Kidney (tissue), 14 donors: ENCODE results near the gene ALX3. TPM values are rescaled to one million over a fixed set of nuclear protein-coding genes. Genes with fewer than 3 reads are reported as not detected.

Source experiments
- DNase-seq, 5 donors: peaks; one replicate each; pipeline ENCODE4 v3.0.0-alpha.2; 2013 to 2020
- FAIRE-seq: peaks from 2 replicates; lab custom pipeline; 2012; peaks lifted over from hg19 to GRCh38; lab: Jason Lieb, UNC
- H3K27ac ChIP-seq, 2 donors: one replicate each; pipeline ENCODE4 v1.7.0; 2013; ENCODE audit warnings: low read depth in 2 of 2, low read length in 2 of 2, inconsistent platforms in 1 of 2
- H3K27me3 ChIP-seq: one replicate; pipeline ENCODE4 v1.7.1; 2013; ENCODE audit warnings: low read length, inconsistent platforms; ENCODE audit not compliant: control insufficient read depth, insufficient read depth
- H3K36me3 ChIP-seq, 3 donors: one replicate each; pipeline versions ENCODE4 v1.7.0 to v1.7.1; 2013; ENCODE audit warnings: low read length in 3 of 3, control low read depth in 1 of 3, inconsistent platforms in 1 of 3; ENCODE audit not compliant: insufficient read depth in 3 of 3, control insufficient read depth in 2 of 3
- H3K4me1 ChIP-seq, 3 donors: one replicate each; pipeline versions ENCODE4 v1.7.0 to v1.7.1; 2013; ENCODE audit warnings: low read length in 3 of 3, inconsistent platforms in 1 of 3, low read depth in 1 of 3; ENCODE audit not compliant: control insufficient read depth in 2 of 3, insufficient read depth in 2 of 3
- H3K4me3 ChIP-seq, 3 donors: one replicate each; pipeline versions ENCODE4 v1.7.0 to v1.8.1; 2013; ENCODE audit warnings: low read length in 3 of 3, control low read depth in 1 of 3, inconsistent platforms in 1 of 3
- H3K9ac ChIP-seq, 3 donors: one replicate each; pipeline versions ENCODE4 v1.7.0 to v1.7.1; 2013; ENCODE audit warnings: low read length in 3 of 3, control low read depth in 1 of 3, inconsistent platforms in 1 of 3
- H3K9me3 ChIP-seq, 3 donors: one replicate each; pipeline versions ENCODE4 v1.7.0 to v1.7.1; 2013; ENCODE audit warnings: low read length in 3 of 3, control low read depth in 1 of 3, inconsistent platforms in 1 of 3; ENCODE audit not compliant: control insufficient read depth in 2 of 3, insufficient read depth in 1 of 3
- intact Hi-C: fragments of 100-400 bp; cut with DNase I; formaldehyde crosslinking; loops from one replicate; pipeline ENCODE4 v1.11.1; 2022
- polyA plus RNA-seq: library from polyadenylated mRNA; stranded (reverse); fragments of 350-450 nt; fragmentation: Illumina TruSeq; extraction: RNeasy Lipid Tissue Mini Kit (QIAGEN cat#74804); gene quantifications from one replicate; pipeline ENCODE4 v1.2.3, GENCODE V29; 2014; ENCODE audit warnings: low read depth, low replicate concordance; ENCODE audit not compliant: insufficient read depth
- total RNA-seq: library from RNA; stranded (reverse); fragmentation: NEBNext Ultra II Directional; extraction: Animal tissue kit (Norgen Biotek cat#: 25700); gene quantifications from one replicate; pipeline ENCODE4 v1.2.1, GENCODE V29; 2021
- TF ChIP-seq, protein P1 (sequence below): IDR thresholded peaks from 3 replicates; pipeline ENCODE4 v1.5.1; 2012; ENCODE audit warnings: mild to moderate bottlenecking, moderate library complexity, borderline replicate concordance; ENCODE audit not compliant: insufficient read depth; ENCODE audit errors: extremely low read depth
- donor health status: control.
- donor health status: control.
- donor health status: control.
- donor health status: control.
- donor health status: control.
- donor health status: DM: yes; HTN: yes; CAD: no.
- donor health status: Normal renal cell carcinoma (clear cell type).

Gene ALX3
- total and polyA plus RNA-seq, 2 donors from 2014 or later: not detected

DNA sequence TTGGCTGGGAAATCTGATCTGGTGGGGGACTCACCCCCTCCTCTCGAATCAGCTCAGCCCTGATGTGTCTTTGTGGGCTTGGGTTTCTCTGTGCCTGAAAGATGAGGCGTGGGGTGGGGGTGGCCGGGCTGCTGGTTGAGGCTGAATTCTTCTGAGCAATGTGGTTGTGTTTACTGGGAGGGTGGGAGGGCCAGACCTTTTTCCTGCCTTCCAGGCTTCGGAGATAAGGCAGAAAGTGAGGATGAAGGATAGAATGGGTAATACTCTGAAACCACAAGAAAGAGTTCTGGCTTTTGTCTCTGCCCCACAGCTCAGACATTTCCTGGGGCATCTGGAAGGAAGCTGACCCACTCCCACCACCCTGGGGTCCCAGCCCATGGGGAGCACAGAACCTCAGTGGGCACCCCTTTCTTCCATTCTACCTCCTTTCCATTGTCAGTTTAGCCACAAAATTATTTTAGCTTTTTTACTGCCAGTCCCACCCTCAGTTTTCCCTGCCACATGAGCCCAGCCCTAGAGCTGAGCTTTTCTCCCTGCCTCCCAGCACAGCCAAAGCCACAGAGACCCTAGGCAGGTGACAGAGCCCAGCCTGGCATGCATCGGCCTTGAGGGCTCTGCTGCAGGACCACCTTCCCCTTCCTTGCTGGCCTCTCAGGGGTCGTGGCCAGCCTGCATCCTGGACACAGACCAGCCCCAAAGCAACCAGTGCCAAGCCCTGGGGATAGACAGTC lies 11.2 kb downstream of the ALX3 start:
- peaks cover 11 to 33% (median 22%) of the 10 kb centered on the region in 3 donors for H3K36me3 ChIP-seq
- no peak overlapping the region for H3K4me3 ChIP-seq
- TF ChIP-seq, protein P1, sequence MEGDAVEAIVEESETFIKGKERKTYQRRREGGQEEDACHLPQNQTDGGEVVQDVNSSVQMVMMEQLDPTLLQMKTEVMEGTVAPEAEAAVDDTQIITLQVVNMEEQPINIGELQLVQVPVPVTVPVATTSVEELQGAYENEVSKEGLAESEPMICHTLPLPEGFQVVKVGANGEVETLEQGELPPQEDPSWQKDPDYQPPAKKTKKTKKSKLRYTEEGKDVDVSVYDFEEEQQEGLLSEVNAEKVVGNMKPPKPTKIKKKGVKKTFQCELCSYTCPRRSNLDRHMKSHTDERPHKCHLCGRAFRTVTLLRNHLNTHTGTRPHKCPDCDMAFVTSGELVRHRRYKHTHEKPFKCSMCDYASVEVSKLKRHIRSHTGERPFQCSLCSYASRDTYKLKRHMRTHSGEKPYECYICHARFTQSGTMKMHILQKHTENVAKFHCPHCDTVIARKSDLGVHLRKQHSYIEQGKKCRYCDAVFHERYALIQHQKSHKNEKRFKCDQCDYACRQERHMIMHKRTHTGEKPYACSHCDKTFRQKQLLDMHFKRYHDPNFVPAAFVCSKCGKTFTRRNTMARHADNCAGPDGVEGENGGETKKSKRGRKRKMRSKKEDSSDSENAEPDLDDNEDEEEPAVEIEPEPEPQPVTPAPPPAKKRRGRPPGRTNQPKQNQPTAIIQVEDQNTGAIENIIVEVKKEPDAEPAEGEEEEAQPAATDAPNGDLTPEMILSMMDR: no peak
- FAIRE-seq: no peak
- H3K9ac ChIP-seq: no peak overlapping the region
- peaks cover 0 to 7% (median 0%) of the 10 kb centered on the region in 3 donors for H3K4me1 ChIP-seq
- intact Hi-C loops: loop anchor here (10.0 kb wide), 1 partner anchor 46 kb away; no protein-coding TSS in a partner anchor
- H3K27me3 ChIP-seq: no peaks in the 10 kb centered on the region
- DNase-seq: peak in 4 of 5 donors; percentile 79 to 84 (median 82)
- no peak overlapping the region for H3K27ac ChIP-seq
- H3K9me3 ChIP-seq: no peaks in the 10 kb centered on the region

DNA sequence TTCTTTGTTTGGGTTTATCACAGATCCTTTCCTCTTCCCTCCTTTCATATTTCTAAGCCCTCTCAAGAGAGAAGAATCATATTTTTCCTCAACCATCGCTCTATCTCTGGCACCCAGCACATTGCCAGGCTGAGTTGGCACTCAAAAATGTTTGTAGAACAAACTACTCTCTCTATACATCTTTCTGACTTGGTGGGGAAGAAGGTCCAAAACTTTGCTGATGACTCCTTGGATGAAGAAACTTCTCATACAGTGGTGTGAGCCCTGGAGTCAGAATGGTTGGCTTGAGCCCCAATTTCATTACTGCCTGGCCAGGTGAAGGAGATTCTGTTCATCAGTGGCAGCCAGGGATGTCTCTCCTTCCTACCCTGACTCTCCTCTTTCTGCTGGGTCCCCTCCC lies 11.9 kb downstream of the ALX3 start:
- H3K36me3 ChIP-seq: peaks cover 12 to 33% (median 28%) of the 10 kb centered on the region in 3 donors
- TF ChIP-seq, protein P1: no peak
- FAIRE-seq (no peak), DNase-seq (no peak)
- H3K27ac ChIP-seq: no peak overlapping the region
- no peaks in the 10 kb centered on the region for H3K9me3 ChIP-seq
- peaks cover 0 to 7% (median 0%) of the 10 kb centered on the region in 3 donors for H3K4me1 ChIP-seq
- H3K27me3 ChIP-seq: no peaks in the 10 kb centered on the region
- intact Hi-C loops: loop anchor here (10.0 kb wide), 1 partner anchor 46 kb away; no protein-coding TSS in a partner anchor
- H3K4me3 ChIP-seq: no peak overlapping the region
- H3K9ac ChIP-seq: no peak overlapping the region

DNA sequence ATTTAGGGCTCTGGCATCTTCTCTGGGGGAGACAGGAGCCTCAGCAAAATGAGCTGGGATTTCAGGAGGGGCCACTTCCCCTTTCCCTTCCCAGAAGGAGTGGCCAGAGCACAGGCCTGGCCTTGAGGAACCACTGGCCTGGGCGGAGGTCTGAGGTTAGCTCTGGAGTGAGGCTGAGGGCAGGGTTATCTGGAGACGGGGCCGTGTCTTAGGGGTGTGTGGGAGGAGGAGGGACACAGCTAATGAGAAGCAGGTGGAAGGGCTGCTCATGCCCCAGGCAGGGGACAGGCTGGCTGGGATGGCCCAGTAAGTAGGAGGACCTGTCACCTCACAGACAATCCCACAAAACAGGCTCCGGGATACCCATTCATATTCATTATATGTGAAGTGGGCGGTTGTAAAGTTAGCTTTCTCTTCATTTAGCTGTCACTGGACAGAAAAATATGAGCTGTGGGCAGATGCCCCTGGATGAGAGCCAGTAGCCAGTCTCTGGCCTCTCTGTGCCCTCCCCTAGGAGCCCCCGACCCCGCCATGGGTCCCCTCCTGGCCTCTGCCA lies 12.4 kb downstream of the ALX3 start:
- Histone ChIP-seq H3K27me3 (no peaks in the 10 kb centered on the region), H3K36me3 (peaks cover 14 to 36% (median 33%) of the 10 kb centered on the region in 3 donors), H3K4me3 (no peak overlapping the region), H3K9ac (no peak overlapping the region), H3K9me3 (no peaks in the 10 kb centered on the region), H3K4me1 (peaks cover 0 to 7% (median 0%) of the 10 kb centered on the region in 3 donors), H3K27ac (no peak overlapping the region)
- intact Hi-C loops: loop anchor here (10.0 kb wide), 1 partner anchor 47 kb away; no protein-coding TSS in a partner anchor
- TF ChIP-seq, protein P1: no peak
- FAIRE-seq: no peak
- DNase-seq: no peak
